Psoas muscle (tissue), 8 donors: ENCODE measurements around the gene TMEM60. TPM values are rescaled to one million over a fixed set of nuclear protein-coding genes. Genes with fewer than 3 reads are reported as not detected.
"Not testable (repeated sequence)": the region's sequence is repeated elsewhere in the genome, so short reads cannot be mapped to it uniquely, and the experiment has no call there.

Source experiments
- ATAC-seq, 4 donors: fragments of 200-7000 bp; cut with Tn5 transposase; one replicate each; pipeline ENCODE4 v1.9.1; 2020; ENCODE audit warnings: moderate library complexity in 3 of 4, mild to moderate bottlenecking in 2 of 4
- DNase-seq, 2 donors: peaks; one replicate each; pipeline ENCODE4 v3.0.0-alpha.2; 2020
- H3K27ac ChIP-seq: fragments of 200-600 bp; one replicate; pipeline ENCODE4 v1.8.0; 2022
- H3K27me3 ChIP-seq, 3 donors: fragments of 200-600 bp in 1 of 3; one replicate each; pipeline versions ENCODE4 v1.6.1 to v1.8.0; 2013 to 2022; ENCODE audit warnings: low read length in 2 of 3, mild to moderate bottlenecking in 2 of 3, moderate library complexity in 1 of 3; ENCODE audit not compliant: insufficient read depth in 3 of 3
- H3K36me3 ChIP-seq, 2 donors: fragments of 200-600 bp in 1 of 2; one replicate each; pipeline versions ENCODE4 v1.6.1 to v1.8.0; 2013 to 2022; ENCODE audit warnings: low read depth in 1 of 2, mild to moderate bottlenecking in 1 of 2, moderate library complexity in 1 of 2; ENCODE audit not compliant: insufficient read depth in 1 of 2
- H3K4me1 ChIP-seq: fragments of 200-600 bp; one replicate; pipeline ENCODE4 v1.8.0; 2022
- H3K4me3 ChIP-seq: fragments of 200-600 bp; one replicate; pipeline ENCODE4 v1.8.0; 2022; ENCODE audit warnings: mild to moderate bottlenecking
- H3K9me3 ChIP-seq: fragments of 200-600 bp; one replicate; pipeline ENCODE4 v1.8.0; 2022
- WGBS, 3 donors: extraction: QIAGEN DNeasy Blood & Tissue Kit; methylation state at CpG; one replicate each; pipeline versions ENCODE4 v1.1.6 to v1.1.7; 2013; 5-methylcytosine and 5-hydroxymethylcytosine counted together
- intact Hi-C, 2 donors: fragments of 100-400 bp; cut with DNase I; formaldehyde crosslinking; loops; one replicate each; pipeline versions ENCODE4 v1.11.0 to v1.14.2; 2022
- polyA plus RNA-seq, 3 donors: library from polyadenylated mRNA; stranded (reverse); fragments of 200-250 nt; gene quantifications; one replicate each; pipeline ENCODE4 v1.2.3, GENCODE V29; 2013
- total RNA-seq, 4 donors: library from RNA; stranded (reverse); fragmentation: NEBNext Ultra II Directional in 2 of 4; extraction: Animal tissue kit (Norgen Biotek cat#: 25700) in 2 of 4; gene quantifications; one replicate each; pipeline versions ENCODE4 v1.2.1 to v1.2.4, GENCODE V29; 2021 to 2023
- TF ChIP-seq, protein P1 (sequence below): fragments of 200-600 bp; IDR thresholded peaks from one replicate; pipeline ENCODE4 v1.8.0; 2022; ENCODE audit warnings: antibody characterized with exemption
- donor health status: healthy with polysubstance abuse.
- donor health status: DM: no; HTN: no; CAD: no; lungs with moderate emphysema.
- donor health status: Bipolar disorder and iron deficiency.
- donor health status: healthy.
- donor health status: DM: yes; HTN: yes; CAD: no.
- donor health status: DM: no; HTN: no; CAD: no.
- donor health status: DM: no; HTN: no; CAD: no.
- donor health status: DM: yes; HTN: yes; CAD: no.

Gene TMEM60
- total and polyA plus RNA-seq, 7 donors: 7.7 to 39.3 (median 13.8) TPM

DNA sequence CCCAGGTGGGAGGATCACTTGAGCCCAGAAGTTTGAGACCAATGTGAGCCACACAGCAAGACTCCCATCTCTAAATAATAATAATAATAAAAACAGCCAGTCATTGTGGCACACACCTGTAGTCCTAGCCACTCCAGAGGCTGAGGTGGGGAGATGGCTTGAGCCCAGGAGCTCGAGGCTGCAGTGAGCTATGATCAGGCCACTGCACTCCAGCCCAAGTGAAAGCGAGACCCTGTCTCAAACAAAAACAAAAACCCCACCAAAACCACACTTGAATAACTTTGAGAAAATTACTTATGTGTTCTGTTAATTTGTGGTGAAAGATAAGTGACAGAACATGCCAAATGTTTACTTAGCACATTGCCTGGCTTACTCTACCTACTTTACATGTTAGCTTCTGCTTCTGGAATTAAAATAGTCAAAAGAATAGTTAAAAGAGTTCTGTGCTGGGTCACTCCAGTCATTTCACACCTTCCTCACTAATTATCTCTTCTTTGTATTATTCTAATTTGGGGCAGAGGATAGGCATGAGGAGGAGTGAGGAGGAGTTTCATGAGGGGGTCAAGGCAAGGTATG lies 9.8 kb downstream of the TMEM60 start:
- H3K4me1 ChIP-seq: peaks cover 9% of the 10 kb centered on the region
- H3K27me3 ChIP-seq: no peaks in the 10 kb centered on the region
- WGBS, 3 donors: 92 to 100% (median 94%) methylated on average over 2 of the region's 2 CpGs
- no peak overlapping the region for H3K27ac ChIP-seq
- H3K4me3 ChIP-seq: no peak overlapping the region
- H3K9me3 ChIP-seq: peaks cover 6% of the 10 kb centered on the region
- no peak for DNase-seq
- H3K36me3 ChIP-seq: peaks cover 0 to 6% of the 10 kb centered on the region in 2 donors
- intact Hi-C loops: no loop called here
- TF ChIP-seq, protein P1, sequence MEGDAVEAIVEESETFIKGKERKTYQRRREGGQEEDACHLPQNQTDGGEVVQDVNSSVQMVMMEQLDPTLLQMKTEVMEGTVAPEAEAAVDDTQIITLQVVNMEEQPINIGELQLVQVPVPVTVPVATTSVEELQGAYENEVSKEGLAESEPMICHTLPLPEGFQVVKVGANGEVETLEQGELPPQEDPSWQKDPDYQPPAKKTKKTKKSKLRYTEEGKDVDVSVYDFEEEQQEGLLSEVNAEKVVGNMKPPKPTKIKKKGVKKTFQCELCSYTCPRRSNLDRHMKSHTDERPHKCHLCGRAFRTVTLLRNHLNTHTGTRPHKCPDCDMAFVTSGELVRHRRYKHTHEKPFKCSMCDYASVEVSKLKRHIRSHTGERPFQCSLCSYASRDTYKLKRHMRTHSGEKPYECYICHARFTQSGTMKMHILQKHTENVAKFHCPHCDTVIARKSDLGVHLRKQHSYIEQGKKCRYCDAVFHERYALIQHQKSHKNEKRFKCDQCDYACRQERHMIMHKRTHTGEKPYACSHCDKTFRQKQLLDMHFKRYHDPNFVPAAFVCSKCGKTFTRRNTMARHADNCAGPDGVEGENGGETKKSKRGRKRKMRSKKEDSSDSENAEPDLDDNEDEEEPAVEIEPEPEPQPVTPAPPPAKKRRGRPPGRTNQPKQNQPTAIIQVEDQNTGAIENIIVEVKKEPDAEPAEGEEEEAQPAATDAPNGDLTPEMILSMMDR: no peak
- no peak for ATAC-seq

DNA sequence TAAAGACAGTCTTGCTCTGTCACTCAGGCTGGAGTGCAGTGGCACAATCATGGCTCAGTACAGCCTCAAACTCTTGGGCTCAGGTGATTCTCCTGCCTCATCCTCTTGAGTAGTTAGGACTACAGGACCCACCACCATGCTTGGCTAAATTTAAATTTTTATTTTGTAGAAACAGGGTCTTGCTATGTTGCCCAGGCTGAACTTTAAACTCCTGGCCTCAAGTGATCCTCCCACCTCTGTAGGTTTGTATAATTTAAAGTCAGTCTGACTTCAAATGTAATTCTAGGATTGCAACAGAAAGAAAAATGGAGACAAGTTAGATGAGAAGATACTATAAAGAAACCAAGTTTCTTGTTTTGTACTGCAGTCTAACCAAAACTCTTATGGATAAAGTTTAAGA lies 11.5 kb downstream of the TMEM60 start:
- no peak overlapping the region for H3K27ac ChIP-seq
- TF ChIP-seq, protein P1: no peak
- no peak for ATAC-seq

DNA sequence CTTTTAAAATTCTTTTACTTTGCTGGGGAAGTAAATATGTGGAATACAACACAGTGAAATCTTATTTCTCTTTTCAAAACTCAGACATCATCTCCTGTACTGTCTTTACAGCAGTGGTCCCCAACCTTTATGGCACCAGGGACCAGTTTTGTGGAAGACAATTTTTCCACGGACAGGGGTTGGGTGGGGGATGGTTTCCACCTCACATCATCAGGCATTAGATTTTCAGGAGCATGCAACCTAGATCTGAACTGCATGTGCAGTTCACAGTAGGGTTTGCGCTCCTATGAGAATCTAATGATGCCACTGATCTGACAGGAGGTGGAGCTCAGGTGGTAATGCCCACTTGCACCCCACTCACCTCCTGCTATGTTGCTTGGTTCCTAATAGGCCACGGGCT lies 12.2 kb downstream of the TMEM60 start:
- ATAC-seq (no peak), DNase-seq (no peak)
- Histone ChIP-seq H3K4me3 (no peak overlapping the region), H3K4me1 (no peaks in the 10 kb centered on the region), H3K27me3 (no peaks in the 10 kb centered on the region), H3K27ac (no peak overlapping the region), H3K9me3 (peaks cover 6% of the 10 kb centered on the region), H3K36me3 (peaks cover 0 to 21% of the 10 kb centered on the region in 2 donors)
- intact Hi-C loops: no loop called here
- TF ChIP-seq, protein P1: no peak
- 93 to 96% (median 95%) methylated on average over 3 of the region's 3 CpGs for WGBS, 3 donors

More for the DNA sequence above, 11.5 kb downstream of the TMEM60 start:
- DNase-seq: no peak
- H3K27me3 ChIP-seq: no peaks in the 10 kb centered on the region
- no peak overlapping the region for H3K4me3 ChIP-seq
- peaks cover 0 to 14% of the 10 kb centered on the region in 2 donors for H3K36me3 ChIP-seq
- peaks cover under 1% of the 10 kb centered on the region for H3K4me1 ChIP-seq
- intact Hi-C loops: no loop called here
- peaks cover 6% of the 10 kb centered on the region for H3K9me3 ChIP-seq

DNA sequence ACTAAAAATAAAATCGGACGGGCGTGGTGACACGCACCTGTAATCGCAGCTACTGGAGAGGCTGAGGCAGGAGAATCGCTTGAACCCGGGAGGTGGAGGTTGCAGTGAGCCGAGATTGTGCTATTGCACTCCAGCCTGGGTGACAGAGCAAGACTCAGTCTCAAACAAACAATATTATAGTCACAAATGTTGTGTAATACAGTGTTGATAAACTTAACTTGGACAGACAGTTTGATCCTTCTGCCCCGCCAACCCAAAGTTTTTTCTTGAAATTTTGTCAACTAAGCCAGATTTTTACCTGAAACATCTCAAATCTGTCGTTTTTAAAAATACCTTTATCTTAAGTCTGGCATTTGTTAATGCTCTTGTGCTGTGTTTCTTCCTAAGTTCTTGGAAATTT lies 13.8 kb downstream of the TMEM60 start:
- H3K4me3 ChIP-seq, ATAC-seq, DNase-seq, H3K4me1 ChIP-seq, H3K9me3 ChIP-seq, H3K27me3 ChIP-seq, H3K27ac ChIP-seq, intact Hi-C loops: not testable (repeated sequence)
- WGBS, 3 donors: 93 to 98% (median 94%) methylated on average over 10 of the region's 10 CpGs
- peaks cover 0 to 27% of the 10 kb centered on the region in 2 donors for H3K36me3 ChIP-seq

DNA sequence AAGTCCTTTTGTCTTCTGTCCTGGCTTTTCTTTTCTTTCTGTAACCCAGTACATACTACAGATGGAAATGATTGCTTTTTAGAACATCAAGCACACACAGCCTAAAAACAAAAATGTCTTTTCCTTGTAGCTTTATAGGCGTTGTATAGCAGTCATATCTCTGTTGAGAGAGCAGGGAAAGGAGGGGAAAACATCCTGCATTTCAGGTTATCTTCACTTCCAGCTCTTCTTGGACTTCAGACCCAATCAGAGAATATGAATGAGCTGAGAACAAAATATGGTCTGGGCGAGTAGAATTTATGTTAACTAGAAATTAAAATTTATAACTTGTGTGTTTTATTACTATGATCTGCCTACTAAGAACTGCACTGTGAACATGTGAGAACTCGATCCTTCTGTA lies 14.7 kb downstream of the TMEM60 start:
- Histone ChIP-seq H3K4me1 (peaks cover 8% of the 10 kb centered on the region), H3K9me3 (peaks cover 6% of the 10 kb centered on the region), H3K4me3 (no peak overlapping the region), H3K27ac (no peak overlapping the region), H3K36me3 (peaks cover 0 to 36% of the 10 kb centered on the region in 2 donors), H3K27me3 (no peaks in the 10 kb centered on the region)
- 93 to 97% (median 96%) methylated on average over 3 of the region's 3 CpGs for WGBS, 3 donors
- TF ChIP-seq, protein P1: no peak
- intact Hi-C loops: no loop called here
- ATAC-seq (no peak), DNase-seq (no peak)
